Kidney (tissue), 14 donors: ENCODE measurements around the gene SNRK. TPM values are rescaled to one million over a fixed set of nuclear protein-coding genes. Genes with fewer than 3 reads are reported as not detected.

Experiments
- DNase-seq, 5 donors: peaks; one replicate each; pipeline ENCODE4 v3.0.0-alpha.2; 2013 to 2020
- FAIRE-seq: peaks from 2 replicates; lab custom pipeline; 2012; peaks lifted over from hg19 to GRCh38; lab: Jason Lieb, UNC
- H3K27ac ChIP-seq, 2 donors: one replicate each; pipeline ENCODE4 v1.7.0; 2013; ENCODE audit warnings: low read depth in 2 of 2, low read length in 2 of 2, inconsistent platforms in 1 of 2
- H3K27me3 ChIP-seq: one replicate; pipeline ENCODE4 v1.7.1; 2013; ENCODE audit warnings: low read length, inconsistent platforms; ENCODE audit not compliant: control insufficient read depth, insufficient read depth
- H3K36me3 ChIP-seq, 3 donors: one replicate each; pipeline versions ENCODE4 v1.7.0 to v1.7.1; 2013; ENCODE audit warnings: low read length in 3 of 3, control low read depth in 1 of 3, inconsistent platforms in 1 of 3; ENCODE audit not compliant: insufficient read depth in 3 of 3, control insufficient read depth in 2 of 3
- H3K4me1 ChIP-seq, 3 donors: one replicate each; pipeline versions ENCODE4 v1.7.0 to v1.7.1; 2013; ENCODE audit warnings: low read length in 3 of 3, inconsistent platforms in 1 of 3, low read depth in 1 of 3; ENCODE audit not compliant: control insufficient read depth in 2 of 3, insufficient read depth in 2 of 3
- H3K4me3 ChIP-seq, 3 donors: one replicate each; pipeline versions ENCODE4 v1.7.0 to v1.8.1; 2013; ENCODE audit warnings: low read length in 3 of 3, control low read depth in 1 of 3, inconsistent platforms in 1 of 3
- H3K9ac ChIP-seq, 3 donors: one replicate each; pipeline versions ENCODE4 v1.7.0 to v1.7.1; 2013; ENCODE audit warnings: low read length in 3 of 3, control low read depth in 1 of 3, inconsistent platforms in 1 of 3
- H3K9me3 ChIP-seq, 3 donors: one replicate each; pipeline versions ENCODE4 v1.7.0 to v1.7.1; 2013; ENCODE audit warnings: low read length in 3 of 3, control low read depth in 1 of 3, inconsistent platforms in 1 of 3; ENCODE audit not compliant: control insufficient read depth in 2 of 3, insufficient read depth in 1 of 3
- intact Hi-C: fragments of 100-400 bp; cut with DNase I; formaldehyde crosslinking; loops from one replicate; pipeline ENCODE4 v1.11.1; 2022
- polyA plus RNA-seq: library from polyadenylated mRNA; stranded (reverse); fragments of 350-450 nt; fragmentation: Illumina TruSeq; extraction: RNeasy Lipid Tissue Mini Kit (QIAGEN cat#74804); gene quantifications from one replicate; pipeline ENCODE4 v1.2.3, GENCODE V29; 2014; ENCODE audit warnings: low read depth, low replicate concordance; ENCODE audit not compliant: insufficient read depth
- total RNA-seq: library from RNA; stranded (reverse); fragmentation: NEBNext Ultra II Directional; extraction: Animal tissue kit (Norgen Biotek cat#: 25700); gene quantifications from one replicate; pipeline ENCODE4 v1.2.1, GENCODE V29; 2021
- TF ChIP-seq, protein P1 (sequence below): IDR thresholded peaks from 3 replicates; pipeline ENCODE4 v1.5.1; 2012; ENCODE audit warnings: mild to moderate bottlenecking, moderate library complexity, borderline replicate concordance; ENCODE audit not compliant: insufficient read depth; ENCODE audit errors: extremely low read depth
- donor health status: control.
- donor health status: control.
- donor health status: control.
- donor health status: control.
- donor health status: control.
- donor health status: DM: yes; HTN: yes; CAD: no.
- donor health status: Normal renal cell carcinoma (clear cell type).

SNRK gene
- total and polyA plus RNA-seq, 2 donors from 2014 or later: 15.6 to 62.3 TPM

GRCh38 chr3:43364926-43365325 is 78.6 kb downstream of the SNRK start:
- H3K4me3 ChIP-seq: no peak overlapping the region
- intact Hi-C loops: no loop called here
- DNase-seq: no peak
- H3K9me3 ChIP-seq: no peaks in the 10 kb centered on the region
- no peaks in the 10 kb centered on the region for H3K4me1 ChIP-seq
- no peak overlapping the region for H3K9ac ChIP-seq
- no peaks in the 10 kb centered on the region for H3K36me3 ChIP-seq
- TF ChIP-seq, protein P1, sequence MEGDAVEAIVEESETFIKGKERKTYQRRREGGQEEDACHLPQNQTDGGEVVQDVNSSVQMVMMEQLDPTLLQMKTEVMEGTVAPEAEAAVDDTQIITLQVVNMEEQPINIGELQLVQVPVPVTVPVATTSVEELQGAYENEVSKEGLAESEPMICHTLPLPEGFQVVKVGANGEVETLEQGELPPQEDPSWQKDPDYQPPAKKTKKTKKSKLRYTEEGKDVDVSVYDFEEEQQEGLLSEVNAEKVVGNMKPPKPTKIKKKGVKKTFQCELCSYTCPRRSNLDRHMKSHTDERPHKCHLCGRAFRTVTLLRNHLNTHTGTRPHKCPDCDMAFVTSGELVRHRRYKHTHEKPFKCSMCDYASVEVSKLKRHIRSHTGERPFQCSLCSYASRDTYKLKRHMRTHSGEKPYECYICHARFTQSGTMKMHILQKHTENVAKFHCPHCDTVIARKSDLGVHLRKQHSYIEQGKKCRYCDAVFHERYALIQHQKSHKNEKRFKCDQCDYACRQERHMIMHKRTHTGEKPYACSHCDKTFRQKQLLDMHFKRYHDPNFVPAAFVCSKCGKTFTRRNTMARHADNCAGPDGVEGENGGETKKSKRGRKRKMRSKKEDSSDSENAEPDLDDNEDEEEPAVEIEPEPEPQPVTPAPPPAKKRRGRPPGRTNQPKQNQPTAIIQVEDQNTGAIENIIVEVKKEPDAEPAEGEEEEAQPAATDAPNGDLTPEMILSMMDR: no peak
- no peak for FAIRE-seq
- no peak overlapping the region for H3K27ac ChIP-seq
- H3K27me3 ChIP-seq: no peaks in the 10 kb centered on the region

GRCh38 chr3:43365601-43366305 is 79.4 kb downstream of the SNRK start:
- intact Hi-C loops: no loop called here
- Histone ChIP-seq H3K9me3 (no peaks in the 10 kb centered on the region), H3K27me3 (no peaks in the 10 kb centered on the region), H3K4me3 (no peak overlapping the region), H3K36me3 (no peaks in the 10 kb centered on the region), H3K27ac (no peak overlapping the region), H3K4me1 (no peaks in the 10 kb centered on the region), H3K9ac (no peak overlapping the region)
- DNase-seq: peak in 1 of 5 donors; percentile 59
- TF ChIP-seq, protein P1: no peak
- FAIRE-seq: no peak

DNA sequence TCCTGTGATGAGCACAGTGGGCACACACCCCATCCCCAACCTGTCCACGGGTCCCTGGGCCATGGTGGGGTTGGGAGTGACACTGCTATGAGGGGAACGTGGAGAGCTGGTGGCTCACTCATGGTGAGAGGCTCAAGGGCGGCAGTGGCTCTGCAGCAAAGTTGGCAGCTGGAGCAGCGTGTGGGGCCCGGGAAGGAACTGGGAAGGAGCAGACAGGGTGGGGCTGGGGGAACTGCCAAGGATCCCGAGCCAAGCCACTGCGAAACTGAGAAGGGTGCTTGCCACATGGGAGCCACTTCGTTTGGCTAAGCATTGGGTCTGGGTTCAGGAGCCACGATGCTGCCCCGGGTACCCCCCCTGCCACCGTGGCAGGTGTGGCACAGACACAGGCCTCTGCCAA is 80.1 kb downstream of the SNRK start:
- intact Hi-C loops: no loop called here
- Histone ChIP-seq H3K4me3 (no peak overlapping the region), H3K27ac (no peak overlapping the region), H3K9me3 (no peaks in the 10 kb centered on the region), H3K4me1 (no peaks in the 10 kb centered on the region), H3K36me3 (no peaks in the 10 kb centered on the region), H3K27me3 (no peaks in the 10 kb centered on the region), H3K9ac (no peak overlapping the region)
- DNase-seq: no peak
- no peak for FAIRE-seq
- TF ChIP-seq, protein P1: no peak
